Thoracic aorta (tissue), 2 donors: ENCODE measurements around the gene MCM6. TPM values are rescaled to one million over a fixed set of nuclear protein-coding genes. Genes with fewer than 3 reads are reported as not detected.

ENCODE experiments used
- ATAC-seq: fragments of 150-250 bp; one replicate; pipeline ENCODE4 v1.8.0; 2017; ENCODE audit warnings: low read depth; ENCODE audit not compliant: insufficient number of reproducible peaks, low FRiP score
- DNase-seq: peaks from one replicate; pipeline ENCODE4 v3.0.0-alpha.2; 2020; ENCODE audit warnings: low spot score
- H3K27ac ChIP-seq, 2 donors: fragments of 200-600 bp; sonication (generic); 1 replicate in 1 of 2; 2 replicates in 1 of 2; pipeline ENCODE4 v1.5.1; 2016; ENCODE audit warnings: mild to moderate bottlenecking in 2 of 2, moderate library complexity in 2 of 2
- H3K27me3 ChIP-seq: fragments of 200-600 bp; sonication (generic); replicated peaks from 2 replicates; pipeline ENCODE4 v1.6.0; 2016; ENCODE audit warnings: mild to moderate bottlenecking; ENCODE audit not compliant: insufficient read depth
- H3K36me3 ChIP-seq: fragments of 200-600 bp; sonication (generic); one replicate; pipeline ENCODE4 v1.5.1; 2016
- H3K4me1 ChIP-seq, 2 donors: fragments of 200-600 bp; sonication (generic); 1 replicate in 1 of 2; 2 replicates in 1 of 2; pipeline versions ENCODE4 v1.5.1 to v1.6.0; 2016; ENCODE audit warnings: low read depth in 2 of 2, mild to moderate bottlenecking in 1 of 2; ENCODE audit not compliant: control insufficient read depth in 1 of 2
- H3K4me3 ChIP-seq: fragments of 200-600 bp; sonication (generic); 2 replicates; pipeline ENCODE4 v1.5.1; 2016; ENCODE audit warnings: mild to moderate bottlenecking
- H3K9me3 ChIP-seq: fragments of 200-600 bp; sonication (generic); 2 replicates; pipeline ENCODE4 v1.5.1; 2016
- CTCF ChIP-seq: fragments of 200-600 bp; sonication (generic); IDR thresholded peaks from one replicate; pipeline ENCODE4 v1.5.1; 2019; ENCODE audit warnings: antibody characterized with exemption
- total RNA-seq, 2 donors: library from RNA; depleted of rRNA; stranded (reverse); fragments of >200 nt; gene quantifications; one replicate each; pipeline versions ENCODE4 v1.1.0 to v1.2.3, GENCODE V29; 2016

The MCM6 gene
- total RNA-seq, 2 donors from 2014 or later: 8.7 to 16.9 TPM

- Histone ChIP-seq H3K4me1 (no peaks in the 10 kb centered on the region), H3K27me3 (no peaks in the 10 kb centered on the region), H3K27ac (no peak overlapping the region), H3K36me3 (peaks cover 12% of the 10 kb centered on the region), H3K9me3 (no peaks in the 10 kb centered on the region), H3K4me3 (no peak overlapping the region)
- DNase-seq (no peak), ATAC-seq (no peak)
- no peak for TF ChIP-seq CTCF
These were observed 27.2 kb downstream of the MCM6 start for GRCh38 chr2:135849087-135849486.

- H3K36me3 ChIP-seq: peaks cover 7% of the 10 kb centered on the region
These were observed 30.2 kb downstream of the MCM6 start for GRCh38 chr2:135845997-135846396.

GRCh38 chr2:135845257-135845656 is 31.0 kb downstream of the MCM6 start:
- H3K9me3 ChIP-seq: no peaks in the 10 kb centered on the region
- TF ChIP-seq CTCF: no peak
- no peak for DNase-seq
- no peak for ATAC-seq
- H3K27me3 ChIP-seq: no peaks in the 10 kb centered on the region
- peaks cover 0 to under 1% of the 10 kb centered on the region in 2 donors for H3K4me1 ChIP-seq
- no peak overlapping the region for H3K27ac ChIP-seq
- H3K4me3 ChIP-seq: no peak overlapping the region
- peaks cover 3% of the 10 kb centered on the region for H3K36me3 ChIP-seq

More at GRCh38 chr2:135845997-135846396, 30.2 kb downstream of the MCM6 start:
- Histone ChIP-seq H3K27me3 (no peaks in the 10 kb centered on the region), H3K4me1 (no peaks in the 10 kb centered on the region), H3K4me3 (no peak overlapping the region), H3K9me3 (no peaks in the 10 kb centered on the region), H3K27ac (no peak overlapping the region)
- ATAC-seq: no peak
- DNase-seq: no peak
- TF ChIP-seq CTCF: no peak

- no peaks in the 10 kb centered on the region for H3K27me3 ChIP-seq
- no peak overlapping the region for H3K27ac ChIP-seq
- H3K4me3 ChIP-seq: no peak overlapping the region
- no peak for DNase-seq
- peaks cover 0 to 2% of the 10 kb centered on the region in 2 donors for H3K4me1 ChIP-seq
- ATAC-seq: no peak
- peaks cover 3% of the 10 kb centered on the region for H3K36me3 ChIP-seq
- no peaks in the 10 kb centered on the region for H3K9me3 ChIP-seq
- no peak for TF ChIP-seq CTCF
These were observed 31.8 kb downstream of the MCM6 start for GRCh38 chr2:135844301-135844895.

- Histone ChIP-seq H3K4me3 (no peak overlapping the region), H3K4me1 (peaks cover 0 to 2% of the 10 kb centered on the region in 2 donors), H3K27ac (no peak overlapping the region), H3K36me3 (peaks cover 3% of the 10 kb centered on the region), H3K27me3 (no peaks in the 10 kb centered on the region), H3K9me3 (no peaks in the 10 kb centered on the region)
- no peak for DNase-seq
- ATAC-seq: no peak
- no peak for TF ChIP-seq CTCF
These were observed 32.6 kb downstream of the MCM6 start for GRCh38 chr2:135843671-135844070.
